GM10847 (cell line): ENCODE results near the gene PDE4B.

Source experiments
- POLR2A ChIP-seq: IDR thresholded peaks from 2 replicates; pipeline ENCODE4 v1.6.1; 2011; ENCODE audit not compliant: insufficient read length; ENCODE audit errors: extremely low read depth

Gene PDE4B

GRCh38 chr1:66041654-66042053 is 249.0 kb downstream of the PDE4B start:
- TF ChIP-seq POLR2A: no peak

GRCh38 chr1:66043186-66043585 is 250.5 kb downstream of the PDE4B start:
- no peak for TF ChIP-seq POLR2A

- no peak for TF ChIP-seq POLR2A
Observed at GRCh38 chr1:66044912-66045311, 252.2 kb downstream of the PDE4B start.

GRCh38 chr1:66046415-66046814 is 253.7 kb downstream of the PDE4B start:
- TF ChIP-seq POLR2A: no peak

DNA sequence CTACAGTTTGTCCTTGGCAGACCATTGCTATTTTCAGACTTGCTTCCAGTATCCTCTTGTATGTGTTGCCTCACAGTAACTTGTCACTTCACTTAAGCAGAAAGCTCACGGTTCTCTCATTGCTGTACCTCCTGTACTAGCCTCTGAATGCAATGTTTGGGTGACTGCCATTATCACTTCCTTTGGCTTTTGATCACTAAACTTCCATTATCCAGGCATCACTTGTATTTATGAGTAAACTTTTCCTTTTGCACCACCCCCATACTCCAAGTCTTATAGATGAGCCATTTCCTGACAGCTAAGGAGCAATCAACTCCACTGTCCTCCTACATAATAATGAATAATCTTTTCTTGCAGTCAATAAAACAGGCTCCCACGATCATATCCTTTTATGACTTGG is 255.3 kb downstream of the PDE4B start:
- no peak for TF ChIP-seq POLR2A

DNA sequence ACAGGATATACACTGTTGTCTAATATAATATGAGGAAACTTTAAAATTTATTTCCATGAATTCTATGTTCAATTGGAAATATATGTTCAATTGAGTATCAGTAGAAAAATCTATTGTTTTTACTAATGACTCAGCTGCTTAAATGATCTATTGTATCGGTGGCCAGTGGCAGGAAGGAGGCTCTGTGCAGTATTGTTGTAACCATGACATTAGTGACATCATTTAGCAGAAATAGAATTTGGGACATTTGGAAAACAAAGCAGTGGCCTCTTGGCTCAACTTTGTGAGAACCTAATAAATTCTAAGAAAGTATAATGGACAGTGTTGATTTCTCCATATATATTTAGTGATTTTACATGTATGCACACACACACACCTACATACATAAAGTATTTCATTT is 257.4 kb downstream of the PDE4B start:
- TF ChIP-seq POLR2A: no peak

DNA sequence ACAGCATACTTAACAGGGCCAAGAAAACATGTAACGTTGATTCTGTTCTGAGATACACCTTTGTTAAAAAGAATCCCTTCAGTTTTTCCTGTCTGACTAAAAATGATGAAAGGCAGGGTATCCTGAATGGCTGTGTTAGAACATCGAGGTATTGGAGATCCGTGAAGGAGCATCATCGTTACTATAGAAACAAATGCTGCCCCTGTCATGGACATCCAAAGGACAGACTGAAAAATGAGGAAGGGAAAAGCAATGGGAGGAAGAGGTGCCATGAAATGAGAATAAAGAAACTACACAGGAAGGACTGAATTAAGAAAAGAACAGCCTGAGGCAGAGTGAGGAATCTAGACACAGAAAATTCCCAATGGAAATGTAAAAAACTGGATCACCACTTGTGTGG is 257.9 kb downstream of the PDE4B start:
- no peak for TF ChIP-seq POLR2A

DNA sequence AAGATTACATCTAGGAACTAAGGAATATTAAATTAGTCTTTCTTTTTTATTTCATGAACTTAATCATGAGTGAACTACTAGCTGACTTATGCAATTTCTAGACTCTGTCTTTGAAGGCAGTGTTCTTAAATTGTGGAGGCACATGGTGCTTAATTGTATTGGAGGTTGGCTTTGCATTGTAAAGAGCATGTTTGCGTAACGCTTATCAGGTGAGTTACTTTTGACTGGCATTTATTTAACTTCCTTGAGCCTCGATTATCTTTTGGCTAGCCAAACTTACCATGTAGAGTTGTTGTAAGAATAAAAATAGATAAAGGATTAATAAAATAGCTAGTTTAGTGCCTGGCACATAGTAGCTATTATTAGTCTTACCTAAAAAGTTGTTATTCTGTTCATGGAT is 262.4 kb downstream of the PDE4B start:
- TF ChIP-seq POLR2A: no peak

DNA sequence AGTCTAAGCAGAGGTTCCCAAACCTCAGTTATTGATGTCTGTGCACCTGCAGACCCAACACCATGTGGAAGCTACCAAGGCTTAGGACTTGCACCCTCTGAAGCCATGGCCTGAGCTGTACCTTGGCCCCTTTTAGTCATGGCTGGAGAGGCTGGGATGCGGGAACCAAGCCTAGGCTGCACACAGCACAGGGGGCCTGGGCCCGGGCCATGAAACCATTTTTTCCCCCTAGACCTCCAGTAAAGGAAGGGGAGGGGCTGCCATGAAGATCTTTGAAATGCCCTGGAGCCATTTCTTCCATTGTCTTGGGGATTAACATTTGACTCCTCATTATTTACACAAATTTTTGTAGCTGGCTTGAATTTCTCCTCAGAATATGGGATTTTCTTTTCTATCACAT is 265.9 kb downstream of the PDE4B start:
- TF ChIP-seq POLR2A: no peak

DNA sequence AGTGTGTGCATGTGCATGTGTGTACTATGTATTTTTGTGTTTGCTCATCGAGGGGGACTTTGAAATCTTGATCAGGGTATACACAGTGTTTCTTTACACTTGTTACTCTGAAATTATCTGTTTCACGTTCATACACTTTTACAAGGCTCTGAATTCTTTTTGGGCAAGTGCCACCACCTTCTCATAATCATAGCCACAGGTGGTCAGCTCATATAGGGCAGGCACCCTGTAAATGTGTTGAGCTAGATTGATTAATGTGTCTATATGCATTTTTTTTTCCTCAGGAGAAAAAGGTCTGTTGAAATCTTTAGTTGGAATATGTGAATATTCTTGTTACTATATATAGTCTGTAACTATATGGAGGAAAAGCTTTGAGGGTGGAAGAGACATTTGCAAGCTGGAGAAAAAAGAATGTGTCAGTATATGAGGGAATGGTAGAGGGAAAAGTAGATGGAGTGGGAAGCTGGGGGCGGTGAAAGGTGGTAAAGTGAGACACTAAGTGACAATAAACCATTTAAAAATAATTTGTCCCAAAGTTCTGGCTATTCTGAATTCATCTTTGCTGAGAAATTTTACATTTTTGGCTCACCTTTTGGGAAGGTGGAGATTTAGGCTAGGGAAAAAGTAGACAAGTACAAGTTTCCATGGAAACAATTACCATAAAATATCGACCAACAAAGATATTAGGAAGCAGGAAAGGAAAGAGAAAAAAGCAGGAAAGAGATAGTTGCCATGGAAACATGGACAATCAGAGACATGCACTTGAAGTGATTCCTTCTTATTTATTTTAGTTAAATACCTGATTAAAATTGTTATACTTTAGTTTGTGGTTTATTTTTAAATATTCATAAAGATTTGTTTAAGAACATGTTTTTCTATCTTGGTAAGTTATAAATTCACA is 277.5 kb downstream of the PDE4B start:
- no peak for TF ChIP-seq POLR2A

GRCh38 chr1:66073388-66073787 is 280.7 kb downstream of the PDE4B start:
- no peak for TF ChIP-seq POLR2A

DNA sequence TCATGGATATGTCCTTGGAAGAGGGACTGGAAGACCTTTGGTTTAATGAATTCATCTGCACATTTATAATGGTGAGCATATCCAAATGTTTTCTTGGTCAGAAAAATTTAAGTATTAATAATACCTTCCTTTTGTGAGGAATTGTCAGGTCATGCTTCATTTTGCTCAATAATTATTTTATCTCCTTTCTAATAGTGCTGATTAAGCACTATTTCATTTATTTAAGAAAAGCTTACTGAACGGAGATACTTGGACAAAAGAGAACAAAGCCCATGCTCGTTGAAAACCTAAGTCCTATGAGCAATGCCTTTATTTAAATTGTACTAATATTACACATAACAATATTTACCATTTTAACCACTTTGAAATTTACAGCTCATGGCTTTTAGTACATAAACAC is 281.5 kb downstream of the PDE4B start:
- TF ChIP-seq POLR2A: no peak

GRCh38 chr1:66078412-66078811 is 285.7 kb downstream of the PDE4B start:
- no peak for TF ChIP-seq POLR2A

DNA sequence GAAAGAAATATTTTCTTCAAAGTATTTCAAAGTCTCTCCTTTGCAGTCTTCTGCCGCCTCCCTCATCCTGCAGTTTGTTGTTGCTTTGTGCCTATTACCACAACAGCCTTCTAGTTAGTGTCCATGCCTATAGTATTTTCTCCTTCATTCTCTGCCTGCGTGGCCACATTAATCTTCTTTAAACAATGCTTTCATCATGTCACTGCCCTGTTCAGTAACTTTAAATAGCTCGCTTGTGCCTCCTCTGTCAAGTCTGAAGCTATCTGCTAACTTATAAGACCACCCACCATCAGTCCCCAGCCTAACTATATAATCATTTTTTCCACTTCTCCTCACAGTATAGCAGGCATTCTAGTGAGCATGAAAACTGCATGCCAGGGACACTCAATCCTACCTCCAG is 290.3 kb downstream of the PDE4B start:
- TF ChIP-seq POLR2A: no peak

GRCh38 chr1:66084442-66084841 is 291.7 kb downstream of the PDE4B start:
- TF ChIP-seq POLR2A: no peak

GRCh38 chr1:66085600-66085999 is 292.9 kb downstream of the PDE4B start:
- no peak for TF ChIP-seq POLR2A

- no peak for TF ChIP-seq POLR2A
Observed at GRCh38 chr1:66088787-66089186, 296.1 kb downstream of the PDE4B start.
